Liver (tissue), 9 donors: Measurements from ENCODE around the gene NARF. TPM values are rescaled to one million over a fixed set of nuclear protein-coding genes. Genes with fewer than 3 reads are reported as not detected.

Experiments
- DNase-seq: peaks from one replicate; pipeline ENCODE4 v3.0.0-alpha.2; 2017; ENCODE audit warnings: low spot score
- H3K27ac ChIP-seq, 2 donors: one replicate each; pipeline ENCODE4 v1.7.0; 2013; ENCODE audit warnings: inconsistent platforms in 2 of 2, low read length in 2 of 2, control low read depth in 1 of 2, low read depth in 1 of 2, mild to moderate bottlenecking in 1 of 2
- H3K27me3 ChIP-seq, 4 donors: one replicate each; pipeline versions ENCODE4 v1.6.1 to v1.7.0; 2013; ENCODE audit warnings: low read length in 3 of 4, inconsistent platforms in 1 of 4, mild to moderate bottlenecking in 1 of 4, moderate library complexity in 1 of 4; ENCODE audit not compliant: control insufficient read depth in 4 of 4, insufficient read depth in 4 of 4
- H3K36me3 ChIP-seq, 4 donors: one replicate each; pipeline versions ENCODE4 v1.6.1 to v1.7.0; 2013; ENCODE audit warnings: low read length in 3 of 4, mild to moderate bottlenecking in 3 of 4, low read depth in 1 of 4, moderate library complexity in 1 of 4; ENCODE audit not compliant: control insufficient read depth in 4 of 4, insufficient read depth in 3 of 4
- H3K4me1 ChIP-seq, 4 donors: one replicate each; pipeline versions ENCODE4 v1.6.1 to v1.7.0; 2013; ENCODE audit warnings: low read length in 3 of 4, mild to moderate bottlenecking in 3 of 4, moderate library complexity in 1 of 4; ENCODE audit not compliant: control insufficient read depth in 4 of 4, insufficient read depth in 4 of 4
- H3K4me3 ChIP-seq, 3 donors: one replicate each; pipeline versions ENCODE4 v1.6.1 to v1.7.0; 2013; ENCODE audit warnings: low read length in 3 of 3, control low read depth in 1 of 3, low read depth in 1 of 3, mild to moderate bottlenecking in 1 of 3
- H3K9ac ChIP-seq, 2 donors: one replicate each; pipeline ENCODE4 v1.7.0; 2013; ENCODE audit warnings: low read length in 2 of 2, mild to moderate bottlenecking in 2 of 2, moderate library complexity in 2 of 2, control low read depth in 1 of 2, low read depth in 1 of 2
- H3K9me3 ChIP-seq, 4 donors: one replicate each; pipeline versions ENCODE4 v1.6.1 to v1.7.0; 2013; ENCODE audit warnings: low read length in 3 of 4; ENCODE audit not compliant: control insufficient read depth in 4 of 4
- EGR1 ChIP-seq, 2 donors: IDR thresholded peaks; 2 replicates each; pipeline ENCODE4 v1.6.1; 2016 to 2018; ENCODE audit warnings: antibody characterized with exemption in 2 of 2, low read depth in 2 of 2
- FOXA1 ChIP-seq: IDR thresholded peaks from 2 replicates; pipeline ENCODE4 v1.6.1; 2016; ENCODE audit warnings: antibody characterized with exemption
- FOXA2 ChIP-seq: IDR thresholded peaks from 2 replicates; pipeline ENCODE4 v1.6.1; 2016; ENCODE audit warnings: antibody characterized with exemption
- HNF4A ChIP-seq, 2 donors: conservative IDR thresholded peaks; 2 replicates each; pipeline ENCODE4 v1.6.1; 2016; ENCODE audit warnings: antibody characterized with exemption in 2 of 2, mild to moderate bottlenecking in 2 of 2
- HNF4G ChIP-seq: IDR thresholded peaks from 2 replicates; pipeline ENCODE4 v1.6.1; 2016; ENCODE audit warnings: antibody characterized with exemption
- JUND ChIP-seq, 2 donors: IDR thresholded peaks; 2 replicates each; pipeline ENCODE4 v1.6.1; 2016; ENCODE audit warnings: antibody characterized with exemption in 2 of 2
- NR2F2 ChIP-seq: IDR thresholded peaks from 2 replicates; pipeline ENCODE4 v1.6.1; 2016; ENCODE audit warnings: antibody characterized with exemption
- RAD21 ChIP-seq, 2 donors: IDR thresholded peaks; 2 replicates each; pipeline ENCODE4 v1.6.1; 2016; ENCODE audit warnings: antibody characterized with exemption in 2 of 2, mild to moderate bottlenecking in 2 of 2
- RXRA ChIP-seq, 2 donors: IDR thresholded peaks; 2 replicates each; pipeline ENCODE4 v1.6.1; 2017 to 2018; ENCODE audit warnings: antibody characterized with exemption in 2 of 2, mild to moderate bottlenecking in 1 of 2
- SP1 ChIP-seq: IDR thresholded peaks from 2 replicates; pipeline ENCODE4 v1.6.1; 2018; ENCODE audit warnings: antibody characterized with exemption, mild to moderate bottlenecking
- TAF1 ChIP-seq: conservative IDR thresholded peaks from 2 replicates; pipeline ENCODE4 v1.6.1; 2016; ENCODE audit warnings: antibody characterized with exemption, mild to moderate bottlenecking
- YY1 ChIP-seq: IDR thresholded peaks from 2 replicates; pipeline ENCODE4 v1.6.1; 2016; ENCODE audit warnings: antibody characterized with exemption, mild to moderate bottlenecking
- WGBS: extraction: QIAGEN DNeasy Blood & Tissue Kit; methylation state at CpG from one replicate; pipeline ENCODE4 v1.1.7; 2013; 5-methylcytosine and 5-hydroxymethylcytosine counted together
- polyA plus RNA-seq, 2 donors: library from polyadenylated mRNA; stranded (reverse) in 1 of 2; unstranded in 1 of 2; fragments of 200-250 nt in 1 of 2; fragments of >200 nt in 1 of 2; fragmentation: Nextera tagmentation in 1 of 2; extraction: Ambion mirVana in 1 of 2; gene quantifications; one replicate each; pipeline versions ENCODE4 v1.2.1 to v1.2.3, GENCODE V29; 2013 to 2015
- total RNA-seq, 2 donors: library from RNA; depleted of rRNA; stranded (reverse); fragments of >200 nt; gene quantifications; one replicate each; pipeline ENCODE4 v1.2.3, GENCODE V29; 2014
- TF ChIP-seq, protein P1 (sequence below): fragments of 150-350 bp; IDR thresholded peaks from 2 replicates; pipeline ENCODE4 v1.5.1; 2017; ENCODE audit warnings: improper control_type of control experiment, low read depth, low read length; ENCODE audit not compliant: missing input control
- TF ChIP-seq, protein P2 (sequence below): IDR thresholded peaks from 2 replicates; pipeline ENCODE4 v1.6.1; 2016; ENCODE audit warnings: antibody characterized with exemption
- TF ChIP-seq, protein P3 (sequence below): IDR thresholded peaks from 2 replicates; pipeline ENCODE4 v1.6.1; 2016; ENCODE audit warnings: antibody characterized with exemption, mild to moderate bottlenecking
- TF ChIP-seq, protein P4 (sequence below): IDR thresholded peaks from 2 replicates; pipeline ENCODE4 v1.6.1; 2016; ENCODE audit warnings: antibody characterized with exemption
- TF ChIP-seq, protein P5 (sequence below): IDR thresholded peaks from 2 replicates; pipeline ENCODE4 v1.6.1; 2016; ENCODE audit warnings: antibody characterized with exemption
- donor health status: healthy.
- donor health status: healthy.
- donor health status: healthy.
- donor health status: healthy.
- donor health status: healthy.

NARF gene
- total and polyA plus RNA-seq, 4 donors: 19.8 to 87.5 (median 26.2) TPM

DNA sequence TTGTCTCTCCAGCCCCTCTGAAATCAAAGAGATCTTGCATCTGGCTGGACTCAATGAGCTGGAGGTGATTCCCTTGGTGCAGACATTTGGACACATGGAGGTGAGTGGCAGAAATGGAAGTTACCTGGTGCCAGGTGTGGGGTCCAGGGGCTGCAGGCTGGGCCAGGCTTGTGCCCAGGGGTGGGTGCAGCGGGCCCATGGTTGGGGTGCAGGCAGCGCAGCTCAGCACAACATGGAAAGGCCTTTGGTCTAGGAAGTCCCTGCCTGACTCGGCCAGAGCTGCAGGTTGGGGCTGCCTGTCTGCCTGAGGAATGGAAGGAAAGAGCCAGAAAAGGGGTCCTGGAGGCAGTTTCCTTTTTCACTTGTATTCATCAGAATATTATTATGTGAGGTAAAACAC lies 30.0 kb upstream of the NARF start:
- H3K4me1 ChIP-seq: no peaks in the 10 kb centered on the region
- WGBS: 97% methylated on average over 3 of the region's 3 CpGs
- no peak overlapping the region for H3K9ac ChIP-seq
- no peaks in the 10 kb centered on the region for H3K27me3 ChIP-seq
- no peak overlapping the region for H3K27ac ChIP-seq
- DNase-seq: no peak
- peaks cover 0 to 5% (median under 1%) of the 10 kb centered on the region in 4 donors for H3K36me3 ChIP-seq
- TF ChIP-seq, protein P1, sequence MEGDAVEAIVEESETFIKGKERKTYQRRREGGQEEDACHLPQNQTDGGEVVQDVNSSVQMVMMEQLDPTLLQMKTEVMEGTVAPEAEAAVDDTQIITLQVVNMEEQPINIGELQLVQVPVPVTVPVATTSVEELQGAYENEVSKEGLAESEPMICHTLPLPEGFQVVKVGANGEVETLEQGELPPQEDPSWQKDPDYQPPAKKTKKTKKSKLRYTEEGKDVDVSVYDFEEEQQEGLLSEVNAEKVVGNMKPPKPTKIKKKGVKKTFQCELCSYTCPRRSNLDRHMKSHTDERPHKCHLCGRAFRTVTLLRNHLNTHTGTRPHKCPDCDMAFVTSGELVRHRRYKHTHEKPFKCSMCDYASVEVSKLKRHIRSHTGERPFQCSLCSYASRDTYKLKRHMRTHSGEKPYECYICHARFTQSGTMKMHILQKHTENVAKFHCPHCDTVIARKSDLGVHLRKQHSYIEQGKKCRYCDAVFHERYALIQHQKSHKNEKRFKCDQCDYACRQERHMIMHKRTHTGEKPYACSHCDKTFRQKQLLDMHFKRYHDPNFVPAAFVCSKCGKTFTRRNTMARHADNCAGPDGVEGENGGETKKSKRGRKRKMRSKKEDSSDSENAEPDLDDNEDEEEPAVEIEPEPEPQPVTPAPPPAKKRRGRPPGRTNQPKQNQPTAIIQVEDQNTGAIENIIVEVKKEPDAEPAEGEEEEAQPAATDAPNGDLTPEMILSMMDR: no peak
- TF ChIP-seq EGR1 (IDR thresholded peaks at IDR 0.05; ENCODE audit: low read depth in 2 of 2): no peak
- TF ChIP-seq RAD21 (IDR thresholded peaks at IDR 0.05): no peak
- no peak for TF ChIP-seq SP1
- TF ChIP-seq, protein P2, sequence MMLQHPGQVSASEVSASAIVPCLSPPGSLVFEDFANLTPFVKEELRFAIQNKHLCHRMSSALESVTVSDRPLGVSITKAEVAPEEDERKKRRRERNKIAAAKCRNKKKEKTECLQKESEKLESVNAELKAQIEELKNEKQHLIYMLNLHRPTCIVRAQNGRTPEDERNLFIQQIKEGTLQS: no peak
- no peak for TF ChIP-seq TAF1
- TF ChIP-seq JUND (IDR thresholded peaks at IDR 0.05): no peak
- TF ChIP-seq HNF4A (conservative IDR thresholded peaks at IDR 0.05): no peak
- no peak for TF ChIP-seq NR2F2
- TF ChIP-seq, protein P3, sequence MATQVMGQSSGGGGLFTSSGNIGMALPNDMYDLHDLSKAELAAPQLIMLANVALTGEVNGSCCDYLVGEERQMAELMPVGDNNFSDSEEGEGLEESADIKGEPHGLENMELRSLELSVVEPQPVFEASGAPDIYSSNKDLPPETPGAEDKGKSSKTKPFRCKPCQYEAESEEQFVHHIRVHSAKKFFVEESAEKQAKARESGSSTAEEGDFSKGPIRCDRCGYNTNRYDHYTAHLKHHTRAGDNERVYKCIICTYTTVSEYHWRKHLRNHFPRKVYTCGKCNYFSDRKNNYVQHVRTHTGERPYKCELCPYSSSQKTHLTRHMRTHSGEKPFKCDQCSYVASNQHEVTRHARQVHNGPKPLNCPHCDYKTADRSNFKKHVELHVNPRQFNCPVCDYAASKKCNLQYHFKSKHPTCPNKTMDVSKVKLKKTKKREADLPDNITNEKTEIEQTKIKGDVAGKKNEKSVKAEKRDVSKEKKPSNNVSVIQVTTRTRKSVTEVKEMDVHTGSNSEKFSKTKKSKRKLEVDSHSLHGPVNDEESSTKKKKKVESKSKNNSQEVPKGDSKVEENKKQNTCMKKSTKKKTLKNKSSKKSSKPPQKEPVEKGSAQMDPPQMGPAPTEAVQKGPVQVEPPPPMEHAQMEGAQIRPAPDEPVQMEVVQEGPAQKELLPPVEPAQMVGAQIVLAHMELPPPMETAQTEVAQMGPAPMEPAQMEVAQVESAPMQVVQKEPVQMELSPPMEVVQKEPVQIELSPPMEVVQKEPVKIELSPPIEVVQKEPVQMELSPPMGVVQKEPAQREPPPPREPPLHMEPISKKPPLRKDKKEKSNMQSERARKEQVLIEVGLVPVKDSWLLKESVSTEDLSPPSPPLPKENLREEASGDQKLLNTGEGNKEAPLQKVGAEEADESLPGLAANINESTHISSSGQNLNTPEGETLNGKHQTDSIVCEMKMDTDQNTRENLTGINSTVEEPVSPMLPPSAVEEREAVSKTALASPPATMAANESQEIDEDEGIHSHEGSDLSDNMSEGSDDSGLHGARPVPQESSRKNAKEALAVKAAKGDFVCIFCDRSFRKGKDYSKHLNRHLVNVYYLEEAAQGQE: no peak
- TF ChIP-seq HNF4G: no peak
- TF ChIP-seq, protein P4, sequence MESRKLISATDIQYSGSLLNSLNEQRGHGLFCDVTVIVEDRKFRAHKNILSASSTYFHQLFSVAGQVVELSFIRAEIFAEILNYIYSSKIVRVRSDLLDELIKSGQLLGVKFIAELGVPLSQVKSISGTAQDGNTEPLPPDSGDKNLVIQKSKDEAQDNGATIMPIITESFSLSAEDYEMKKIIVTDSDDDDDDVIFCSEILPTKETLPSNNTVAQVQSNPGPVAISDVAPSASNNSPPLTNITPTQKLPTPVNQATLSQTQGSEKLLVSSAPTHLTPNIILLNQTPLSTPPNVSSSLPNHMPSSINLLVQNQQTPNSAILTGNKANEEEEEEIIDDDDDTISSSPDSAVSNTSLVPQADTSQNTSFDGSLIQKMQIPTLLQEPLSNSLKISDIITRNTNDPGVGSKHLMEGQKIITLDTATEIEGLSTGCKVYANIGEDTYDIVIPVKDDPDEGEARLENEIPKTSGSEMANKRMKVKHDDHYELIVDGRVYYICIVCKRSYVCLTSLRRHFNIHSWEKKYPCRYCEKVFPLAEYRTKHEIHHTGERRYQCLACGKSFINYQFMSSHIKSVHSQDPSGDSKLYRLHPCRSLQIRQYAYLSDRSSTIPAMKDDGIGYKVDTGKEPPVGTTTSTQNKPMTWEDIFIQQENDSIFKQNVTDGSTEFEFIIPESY: no peak
- no peak for TF ChIP-seq RXRA (IDR thresholded peaks at IDR 0.05)
- no peak for TF ChIP-seq YY1
- no peak for TF ChIP-seq FOXA1
- no peak for TF ChIP-seq FOXA2
- TF ChIP-seq, protein P5, sequence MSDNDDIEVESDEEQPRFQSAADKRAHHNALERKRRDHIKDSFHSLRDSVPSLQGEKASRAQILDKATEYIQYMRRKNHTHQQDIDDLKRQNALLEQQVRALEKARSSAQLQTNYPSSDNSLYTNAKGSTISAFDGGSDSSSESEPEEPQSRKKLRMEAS: no peak
- H3K4me3 ChIP-seq: no peak overlapping the region
- H3K9me3 ChIP-seq: no peaks in the 10 kb centered on the region

DNA sequence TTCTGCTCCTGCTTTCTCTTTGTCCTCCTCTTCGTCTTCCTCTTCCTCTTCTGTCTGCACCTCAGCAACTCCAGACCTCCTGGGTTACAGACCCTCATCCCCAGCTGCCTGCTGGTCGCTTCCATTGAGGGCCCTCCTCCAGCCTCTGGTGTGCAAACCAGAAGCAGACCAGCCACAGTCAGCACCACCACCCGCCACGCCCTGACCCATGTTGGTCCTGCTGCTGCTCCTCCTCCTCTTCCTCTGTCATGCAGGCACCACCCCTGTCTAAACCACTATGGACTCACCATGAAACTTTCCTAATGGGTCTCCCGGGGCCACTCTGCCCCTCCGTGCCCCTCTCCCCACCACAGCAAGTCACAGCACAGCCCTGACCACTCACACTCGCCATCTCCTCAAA lies 28.7 kb upstream of the NARF start:
- H3K4me1 ChIP-seq: no peaks in the 10 kb centered on the region
- H3K36me3 ChIP-seq: peaks cover 0 to 5% (median 2%) of the 10 kb centered on the region in 4 donors
- no peak for TF ChIP-seq JUND (IDR thresholded peaks at IDR 0.05)
- no peak for TF ChIP-seq RXRA (IDR thresholded peaks at IDR 0.05)
- TF ChIP-seq, protein P3: no peak
- no peak for TF ChIP-seq FOXA1
- no peak for TF ChIP-seq EGR1 (IDR thresholded peaks at IDR 0.05; ENCODE audit: low read depth in 2 of 2)
- TF ChIP-seq, protein P5: no peak
- no peak for TF ChIP-seq YY1
- no peak for TF ChIP-seq HNF4A (conservative IDR thresholded peaks at IDR 0.05)
- TF ChIP-seq, protein P4: no peak
- 85% methylated on average over 7 of the region's 7 CpGs for WGBS
- no peak for DNase-seq
- H3K27me3 ChIP-seq: no peaks in the 10 kb centered on the region
- no peak overlapping the region for H3K27ac ChIP-seq
- no peak overlapping the region for H3K9ac ChIP-seq
- H3K9me3 ChIP-seq: no peaks in the 10 kb centered on the region
- H3K4me3 ChIP-seq: no peak overlapping the region
